ENCODE data around the gene ZNF148. TPM values are rescaled to one million over a fixed set of nuclear protein-coding genes. Genes with fewer than 3 reads are reported as not detected.
"Not testable (repeated sequence)": the region's sequence is repeated elsewhere in the genome, so short reads cannot be mapped to it uniquely, and the experiment has no call there.

ZNF148 gene
- total RNA-seq, 4 donors from 2014 or later, result 30.3 to 39.0 (median 33.0) TPM

- no peak overlapping the region for H3K27ac ChIP-seq (replicated peaks in 1 of 4)
- H3K4me3 ChIP-seq, result no peak overlapping the region
- intact Hi-C loops (cut with DNase I), result no loop called here
- TF ChIP-seq, protein P1, sequence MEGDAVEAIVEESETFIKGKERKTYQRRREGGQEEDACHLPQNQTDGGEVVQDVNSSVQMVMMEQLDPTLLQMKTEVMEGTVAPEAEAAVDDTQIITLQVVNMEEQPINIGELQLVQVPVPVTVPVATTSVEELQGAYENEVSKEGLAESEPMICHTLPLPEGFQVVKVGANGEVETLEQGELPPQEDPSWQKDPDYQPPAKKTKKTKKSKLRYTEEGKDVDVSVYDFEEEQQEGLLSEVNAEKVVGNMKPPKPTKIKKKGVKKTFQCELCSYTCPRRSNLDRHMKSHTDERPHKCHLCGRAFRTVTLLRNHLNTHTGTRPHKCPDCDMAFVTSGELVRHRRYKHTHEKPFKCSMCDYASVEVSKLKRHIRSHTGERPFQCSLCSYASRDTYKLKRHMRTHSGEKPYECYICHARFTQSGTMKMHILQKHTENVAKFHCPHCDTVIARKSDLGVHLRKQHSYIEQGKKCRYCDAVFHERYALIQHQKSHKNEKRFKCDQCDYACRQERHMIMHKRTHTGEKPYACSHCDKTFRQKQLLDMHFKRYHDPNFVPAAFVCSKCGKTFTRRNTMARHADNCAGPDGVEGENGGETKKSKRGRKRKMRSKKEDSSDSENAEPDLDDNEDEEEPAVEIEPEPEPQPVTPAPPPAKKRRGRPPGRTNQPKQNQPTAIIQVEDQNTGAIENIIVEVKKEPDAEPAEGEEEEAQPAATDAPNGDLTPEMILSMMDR (IDR thresholded peaks at IDR 0.05), result no peak
- TF ChIP-seq POLR2A (IDR thresholded peaks at IDR 0.05; ENCODE audit: low read depth), result no peak
- no peak for TF ChIP-seq EP300 (IDR thresholded peaks at IDR 0.05)
- no peak for TF ChIP-seq POLR2AphosphoS5 (IDR thresholded peaks at IDR 0.05)
- H3K27me3 ChIP-seq, result no peaks in the 10 kb centered on the region
- DNase-seq (ENCODE audit: extremely low spot score), result no peak
- H3K36me3 ChIP-seq, result no peaks in the 10 kb centered on the region
- H3K9me3 ChIP-seq, result no peaks in the 10 kb centered on the region
- peaks cover 3 to 46% (median 36%) of the 10 kb centered on the region in 4 donors for H3K4me1 ChIP-seq
- WGBS, result 93% methylated on average over 7 of the region's 7 CpGs
Observed at GRCh38 chr3:125351152-125351551, 24.0 kb downstream of the ZNF148 start.

- DNase-seq (ENCODE audit: extremely low spot score), result no peak
- no peak overlapping the region for H3K4me3 ChIP-seq
- TF ChIP-seq, protein P1 (IDR thresholded peaks at IDR 0.05), result no peak
- TF ChIP-seq POLR2A (IDR thresholded peaks at IDR 0.05; ENCODE audit: low read depth), result no peak
- TF ChIP-seq EP300 (IDR thresholded peaks at IDR 0.05), result no peak
- TF ChIP-seq POLR2AphosphoS5 (IDR thresholded peaks at IDR 0.05), result no peak
- H3K27me3 ChIP-seq, result no peaks in the 10 kb centered on the region
- no peak overlapping the region for H3K27ac ChIP-seq (replicated peaks in 1 of 4)
- WGBS, result 91% methylated on average over 4 of the region's 5 CpGs
- H3K9me3 ChIP-seq, result no peaks in the 10 kb centered on the region
- intact Hi-C loops (cut with DNase I), result no loop called here
- peaks cover 3 to 40% (median 31%) of the 10 kb centered on the region in 4 donors for H3K4me1 ChIP-seq
- no peaks in the 10 kb centered on the region for H3K36me3 ChIP-seq
Observed at GRCh38 chr3:125350597-125350996, 24.5 kb downstream of the ZNF148 start.

DNA sequence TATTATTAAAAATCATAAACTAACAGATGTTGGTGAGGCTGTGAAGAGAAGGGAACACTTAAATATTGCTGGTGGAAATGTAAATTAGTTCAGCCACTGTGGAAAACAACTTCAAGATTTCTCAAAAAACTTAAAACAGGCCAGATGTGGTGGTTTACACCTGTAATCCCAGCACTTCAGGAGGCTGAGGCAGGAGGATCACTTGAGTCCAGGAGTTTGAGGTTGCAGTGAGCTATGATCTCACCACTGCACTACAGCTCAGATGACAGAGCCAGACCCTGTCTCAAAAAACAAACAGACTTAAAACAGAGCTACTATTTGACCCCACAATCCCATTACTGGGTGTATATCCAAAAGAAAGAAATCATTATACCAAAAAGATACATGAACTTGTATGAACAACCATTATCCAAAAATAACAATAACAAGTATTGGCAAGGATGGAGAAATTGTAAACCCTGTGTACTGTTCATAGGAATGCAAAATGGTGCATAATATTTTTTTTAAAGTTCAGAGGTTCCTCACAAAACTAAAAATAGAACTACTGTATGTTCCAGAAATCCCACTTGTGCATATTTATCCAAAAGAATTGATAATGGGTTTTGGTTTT is 25.5 kb downstream of the ZNF148 start:
- Histone ChIP-seq H3K4me3 (no peak overlapping the region), H3K9me3 (peaks cover 0 to 8% (median 0%) of the 10 kb centered on the region in 4 donors), H3K4me1 (peaks cover 3 to 31% (median 26%) of the 10 kb centered on the region in 4 donors), H3K27ac (replicated peaks in 1 of 4) (no peak overlapping the region), H3K36me3 (no peaks in the 10 kb centered on the region), H3K27me3 (no peaks in the 10 kb centered on the region)
- intact Hi-C loops (cut with DNase I), result no loop called here
- TF ChIP-seq POLR2AphosphoS5 (IDR thresholded peaks at IDR 0.05), result no peak
- no peak for TF ChIP-seq EP300 (IDR thresholded peaks at IDR 0.05)
- no peak for DNase-seq (ENCODE audit: extremely low spot score)

GRCh38 chr3:125349055-125349454 is 26.1 kb downstream of the ZNF148 start:
- DNase-seq (ENCODE audit: extremely low spot score), result no peak
- WGBS, result 89% methylated on average over 3 of the region's 3 CpGs
- Histone ChIP-seq H3K4me3 (no peak overlapping the region), H3K9me3 (peaks cover 0 to 12% (median 0%) of the 10 kb centered on the region in 4 donors), H3K36me3 (no peaks in the 10 kb centered on the region), H3K27me3 (no peaks in the 10 kb centered on the region), H3K4me1 (peaks cover 3 to 29% (median 24%) of the 10 kb centered on the region in 4 donors), H3K27ac (replicated peaks in 1 of 4) (no peak overlapping the region)
- intact Hi-C loops (cut with DNase I), result no loop called here
- TF ChIP-seq EP300 (IDR thresholded peaks at IDR 0.05), result no peak
- no peak for TF ChIP-seq POLR2AphosphoS5 (IDR thresholded peaks at IDR 0.05)
- TF ChIP-seq, protein P1 (IDR thresholded peaks at IDR 0.05), result no peak
- no peak for TF ChIP-seq POLR2A (IDR thresholded peaks at IDR 0.05; ENCODE audit: low read depth)

- H3K36me3 ChIP-seq; H3K27me3 ChIP-seq; H3K4me1 ChIP-seq; DNase-seq (ENCODE audit: extremely low spot score); intact Hi-C loops (cut with DNase I); H3K27ac ChIP-seq (replicated peaks in 1 of 4); H3K4me3 ChIP-seq: not testable (repeated sequence)
- H3K9me3 ChIP-seq, result peaks cover 0 to 15% (median 0%) of the 10 kb centered on the region in 4 donors
- 97% methylated on average over 7 of the region's 7 CpGs for WGBS
Observed at GRCh38 chr3:125343367-125343766, 31.8 kb downstream of the ZNF148 start.

DNA sequence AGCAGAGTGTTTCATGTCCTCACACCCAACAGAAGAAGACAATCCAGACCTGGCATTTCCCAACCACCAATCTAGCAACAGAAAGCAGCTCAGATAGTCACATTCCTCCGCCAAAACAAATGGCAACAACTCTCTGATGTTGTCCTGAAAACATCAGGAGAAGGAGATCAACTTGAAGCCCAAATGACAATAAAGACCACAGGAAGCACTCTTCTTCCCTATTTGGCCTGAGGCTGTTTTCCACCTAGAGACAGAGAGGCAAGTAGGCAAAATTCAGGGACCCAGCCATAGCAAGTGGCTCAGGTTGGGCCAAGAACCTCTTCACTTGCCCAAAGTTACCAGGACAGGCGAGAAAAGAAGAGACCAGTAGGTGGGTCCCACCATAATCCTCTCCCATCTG is 35.0 kb downstream of the ZNF148 start:
- Histone ChIP-seq H3K36me3 (no peaks in the 10 kb centered on the region), H3K9me3 (peaks cover 0 to 12% (median 0%) of the 10 kb centered on the region in 4 donors), H3K4me1 (peaks cover 11 to 23% (median 14%) of the 10 kb centered on the region in 4 donors), H3K27ac (replicated peaks in 1 of 4) (no peak overlapping the region), H3K4me3 (no peak overlapping the region), H3K27me3 (no peaks in the 10 kb centered on the region)
- WGBS, result 100% methylated on average over 2 of the region's 2 CpGs
- TF ChIP-seq EP300 (IDR thresholded peaks at IDR 0.05) (no peak), POLR2AphosphoS5 (IDR thresholded peaks at IDR 0.05) (no peak), POLR2A (IDR thresholded peaks at IDR 0.05; ENCODE audit: low read depth) (no peak)
- TF ChIP-seq, protein P1 (IDR thresholded peaks at IDR 0.05), result no peak
- no peak for DNase-seq (ENCODE audit: extremely low spot score)
- intact Hi-C loops (cut with DNase I), result no loop called here

All from esophagus muscularis mucosa (tissue), 4 donors.